ENCODE results near the gene BCOR. TPM values are rescaled to one million over a fixed set of nuclear protein-coding genes. Genes with fewer than 3 reads are reported as not detected.

The BCOR gene
- total and polyA plus RNA-seq, 9 of the 15 experiments (the other 6 are each of a cell fraction or from before 2014, with no cell fraction given) = 27.5 to 113 (median 37.6) TPM

GRCh38 chrX:40100141-40100536 is 2.4 kb upstream of the BCOR start:
- in situ Hi-C loops (cut with MboI) = loop anchor here (10.0 kb wide), 2 partner anchors 55 to 165 kb away; no protein-coding TSS in a partner anchor
- peak overlapping the region; percentile 62; the same call in 1 of the 2 replicates for H3K4me2 ChIP-seq (ENCODE audit: insufficient read depth, low read length)
- no peak for FAIRE-seq
- TF ChIP-seq FOXA3 (CRISPR knock-in tag; conservative IDR thresholded peaks at IDR 0.05 in 1 of 2, IDR thresholded peaks at IDR 0.05 in 1 of 2) = no peak
- TF ChIP-seq KAT2B (IDR thresholded peaks at IDR 0.05; ENCODE audit: low read depth, low read length) = no peak
- TF ChIP-seq PRPF4 (IDR thresholded peaks at IDR 0.05; ENCODE audit: insufficient read depth, low read depth, low read length, poor library complexity, severe bottlenecking) = no peak
- no peak for TF ChIP-seq ZBTB11 (CRISPR knock-in tag; IDR thresholded peaks at IDR 0.05)
- no peak for TF ChIP-seq PRDM10 (IDR thresholded peaks at IDR 0.05; ENCODE audit: partially characterized antibody)
- no peak for TF ChIP-seq ETS2 (tag; IDR thresholded peaks at IDR 0.05; ENCODE audit: borderline replicate concordance, poor library complexity, severe bottlenecking)
- TF ChIP-seq, protein P1, sequence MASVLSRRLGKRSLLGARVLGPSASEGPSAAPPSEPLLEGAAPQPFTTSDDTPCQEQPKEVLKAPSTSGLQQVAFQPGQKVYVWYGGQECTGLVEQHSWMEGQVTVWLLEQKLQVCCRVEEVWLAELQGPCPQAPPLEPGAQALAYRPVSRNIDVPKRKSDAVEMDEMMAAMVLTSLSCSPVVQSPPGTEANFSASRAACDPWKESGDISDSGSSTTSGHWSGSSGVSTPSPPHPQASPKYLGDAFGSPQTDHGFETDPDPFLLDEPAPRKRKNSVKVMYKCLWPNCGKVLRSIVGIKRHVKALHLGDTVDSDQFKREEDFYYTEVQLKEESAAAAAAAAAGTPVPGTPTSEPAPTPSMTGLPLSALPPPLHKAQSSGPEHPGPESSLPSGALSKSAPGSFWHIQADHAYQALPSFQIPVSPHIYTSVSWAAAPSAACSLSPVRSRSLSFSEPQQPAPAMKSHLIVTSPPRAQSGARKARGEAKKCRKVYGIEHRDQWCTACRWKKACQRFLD (CRISPR knock-in tag; IDR thresholded peaks at IDR 0.05) = 0 out of 2 replicates have a peak, but pooled peaks have one; percentile 24
- TF ChIP-seq, protein P2, sequence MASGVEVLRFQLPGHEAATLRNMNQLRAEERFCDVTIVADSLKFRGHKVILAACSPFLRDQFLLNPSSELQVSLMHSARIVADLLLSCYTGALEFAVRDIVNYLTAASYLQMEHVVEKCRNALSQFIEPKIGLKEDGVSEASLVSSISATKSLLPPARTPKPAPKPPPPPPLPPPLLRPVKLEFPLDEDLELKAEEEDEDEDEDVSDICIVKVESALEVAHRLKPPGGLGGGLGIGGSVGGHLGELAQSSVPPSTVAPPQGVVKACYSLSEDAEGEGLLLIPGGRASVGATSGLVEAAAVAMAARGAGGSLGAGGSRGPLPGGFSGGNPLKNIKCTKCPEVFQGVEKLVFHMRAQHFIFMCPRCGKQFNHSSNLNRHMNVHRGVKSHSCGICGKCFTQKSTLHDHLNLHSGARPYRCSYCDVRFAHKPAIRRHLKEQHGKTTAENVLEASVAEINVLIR (CRISPR knock-in tag; IDR thresholded peaks at IDR 0.05) = no peak

More at GRCh38 chrX:40100141-40100536, 2.4 kb upstream of the BCOR start:
- intact Hi-C loops (cut with micrococcal nuclease) = loop anchor here (10.0 kb wide), 1 partner anchor 365 kb away; no protein-coding TSS in a partner anchor
- no peaks in the 10 kb centered on the region for H3K9me1 ChIP-seq (ENCODE audit: control insufficient read depth, insufficient read depth, low read length)
- H3K36me3 ChIP-seq (ENCODE audit: control insufficient read depth, insufficient read depth, low read length) = 0 out of 3 replicates have a peak, but pooled peaks cover 1% of the 10 kb centered on the region
- H3K9me3 ChIP-seq (replicated peaks; ENCODE audit: control insufficient read depth, insufficient read depth, low read depth, low read length) = no peaks in the 10 kb centered on the region
- H3K4me1 ChIP-seq (replicated peaks in 1 of 2; ENCODE audit: control insufficient read depth in 2 of 2, insufficient read depth in 2 of 2, low read length in 2 of 2) = peaks cover 41 to 72% of the 10 kb centered on the region in 2 experiments
- ATAC-seq = no peak
- no TSS peak for BruUV-seq (replicated peaks)
- H3K79me2 ChIP-seq (ENCODE audit: control insufficient read depth, insufficient read depth, low read length) = peaks cover 95% of the 10 kb centered on the region
- H2AFZ ChIP-seq (ENCODE audit: low read depth, low read length) = no peak overlapping the region
- CTCF ChIA-PET (ENCODE audit: low intra/inter-chr PET ratio) = no interaction called here
- POLR2A ChIA-PET = interaction anchor here (0.6 to 3.4 kb wide), 5 partner anchors 8 to 53 kb away, joined by 3 to 10 read pairs (median 5); no protein-coding TSS in a partner anchor
- no peaks in the 10 kb centered on the region for H3K27me3 ChIP-seq (ENCODE audit: control insufficient read depth in 2 of 2, insufficient read depth in 2 of 2, low read length in 2 of 2)
- peak overlapping the region; percentile 34; the same call in 1 of the 2 replicates for H3K4me3 ChIP-seq
- peak overlapping the region; percentile 95 for H3K27ac ChIP-seq (ENCODE audit: extremely low read depth, low read depth, low read length)
- H3K9ac ChIP-seq (ENCODE audit: insufficient read depth in 1 of 2, low read depth in 2 of 2, low read length in 2 of 2) = peak overlapping the region; percentile 71 to 87
- peak in 1 of 4 experiments; percentile 57 for DNase-seq (ENCODE audit: extremely low read depth in 1 of 4, low spot score in 3 of 4)
- 8% methylated on average over 13 of the region's 21 CpGs for WGBS (ENCODE audit: insufficient coverage, low coverage, missing lambda C conversion rate)
- peaks cover 9% of the 10 kb centered on the region for H4K20me1 ChIP-seq (replicated peaks; ENCODE audit: control insufficient read depth, insufficient read depth, low read length)
